Smooth muscle cell (in vitro differentiated cells): Measurements from ENCODE around the gene KDR. TPM values are rescaled to one million over a fixed set of nuclear protein-coding genes. Genes with fewer than 3 reads are reported as not detected.

Experiments
- DNase-seq: peaks from one replicate; lab custom pipeline; 2025; ENCODE audit not compliant: unreplicated experiment; lab: John Stamatoyannopoulos, UW
- H2AFZ ChIP-seq: fragments of 200-600 bp; sonication (generic); 2 replicates; pipeline ENCODE4 v1.6.0; 2016; ENCODE audit warnings: antibody characterized with exemption, low read depth, mild to moderate bottlenecking
- H3F3A ChIP-seq: fragments of 200-600 bp; sonication (generic); 2 replicates; pipeline ENCODE4 v1.6.0; 2017; ENCODE audit warnings: antibody characterized with exemption, low read depth
- H3K27ac ChIP-seq: fragments of 200-600 bp; sonication (generic); 2 replicates; pipeline ENCODE4 v1.5.1; 2016; ENCODE audit warnings: low read depth, mild to moderate bottlenecking
- H3K27me3 ChIP-seq: fragments of 200-600 bp; sonication (generic); 2 replicates; pipeline ENCODE4 v1.6.1; 2016; ENCODE audit warnings: low read depth, mild to moderate bottlenecking
- H3K36me3 ChIP-seq: fragments of 200-600 bp; sonication (generic); 2 replicates; pipeline ENCODE4 v1.5.1; 2016; ENCODE audit warnings: low read depth
- H3K4me1 ChIP-seq: fragments of 200-600 bp; sonication (generic); 2 replicates; pipeline ENCODE4 v1.5.1; 2016; ENCODE audit warnings: low read depth
- H3K4me2 ChIP-seq: fragments of 200-600 bp; sonication (generic); 2 replicates; pipeline ENCODE4 v1.6.0; 2016; ENCODE audit warnings: mild to moderate bottlenecking
- H3K4me3 ChIP-seq: fragments of 200-600 bp; sonication (generic); 2 replicates; pipeline ENCODE4 v1.5.1; 2016; ENCODE audit warnings: mild to moderate bottlenecking
- H3K79me2 ChIP-seq: fragments of 200-600 bp; sonication (generic); 2 replicates; pipeline ENCODE4 v1.6.0; 2016; ENCODE audit warnings: low read depth, mild to moderate bottlenecking
- H3K9ac ChIP-seq: fragments of 200-600 bp; sonication (generic); 2 replicates; pipeline ENCODE4 v1.6.0; 2016; ENCODE audit warnings: low read depth
- H3K9me3 ChIP-seq: fragments of 200-600 bp; sonication (generic); replicated peaks from 2 replicates; pipeline ENCODE4 v1.5.1; 2016; ENCODE audit warnings: low read depth
- H4K20me1 ChIP-seq: fragments of 200-600 bp; sonication (generic); 2 replicates; pipeline ENCODE4 v1.6.0; 2016; ENCODE audit warnings: low read depth
- CTCF ChIP-seq: fragments of 200-600 bp; sonication (generic); IDR thresholded peaks from 2 replicates; pipeline ENCODE4 v1.5.1; 2017; ENCODE audit warnings: borderline replicate concordance, mild to moderate bottlenecking, antibody characterized with exemption; ENCODE audit not compliant: insufficient read depth, poor library complexity, severe bottlenecking
- WGBS: methylation state at CpG from one replicate; pipeline ENCODE4 v1.1.7; 2016; ENCODE audit warnings: low lambda C conversion rate; 5-methylcytosine and 5-hydroxymethylcytosine counted together
- polyA plus RNA-seq: library from polyadenylated mRNA; unstranded; fragments of >200 nt; fragmentation: Nextera tagmentation; extraction: Ambion mirVana; gene quantifications from 2 replicates; pipeline ENCODE4 v1.2.1, GENCODE V29; 2016
- total RNA-seq: library from RNA; depleted of rRNA; stranded (reverse); fragments of >200 nt; gene quantifications from 2 replicates; pipeline ENCODE4 v1.2.3, GENCODE V29; 2014

The KDR gene
- total and polyA plus RNA-seq, 2 experiments from 2014 or later: 27.7 to 56.3 TPM

GRCh38 chr4:55103224-55103623 lies 22.2 kb downstream of the KDR start:
- H3K27me3 ChIP-seq: no peaks in the 10 kb centered on the region
- no peak overlapping the region for H2AFZ ChIP-seq
- no peak overlapping the region for H3K4me2 ChIP-seq
- peaks cover 8% of the 10 kb centered on the region for H3F3A ChIP-seq
- 93% methylated on average over 3 of the region's 3 CpGs for WGBS
- no peaks in the 10 kb centered on the region for H4K20me1 ChIP-seq
- DNase-seq: no peak
- no peak overlapping the region for H3K27ac ChIP-seq
- no peak overlapping the region for H3K4me3 ChIP-seq
- TF ChIP-seq CTCF: no peak
- H3K4me1 ChIP-seq: no peaks in the 10 kb centered on the region
- H3K36me3 ChIP-seq: peaks cover 10% of the 10 kb centered on the region
- no peak overlapping the region for H3K9ac ChIP-seq
- no peaks in the 10 kb centered on the region for H3K9me3 ChIP-seq
- H3K79me2 ChIP-seq: no peaks in the 10 kb centered on the region

GRCh38 chr4:55099816-55100215 lies 25.6 kb downstream of the KDR start:
- Histone ChIP-seq H3K9me3 (no peaks in the 10 kb centered on the region), H3K27me3 (no peaks in the 10 kb centered on the region), H3K9ac (no peak overlapping the region), H3K27ac (no peak overlapping the region), H3K79me2 (no peaks in the 10 kb centered on the region), H3K4me1 (no peaks in the 10 kb centered on the region), H4K20me1 (no peaks in the 10 kb centered on the region), H2AFZ (no peak overlapping the region), H3K4me2 (no peak overlapping the region), H3K36me3 (peaks cover 12% of the 10 kb centered on the region), H3K4me3 (no peak overlapping the region), H3F3A (peaks cover 8% of the 10 kb centered on the region)
- DNase-seq: no peak
- 26% methylated on average over 4 of the region's 4 CpGs for WGBS
- no peak for TF ChIP-seq CTCF

GRCh38 chr4:55098456-55099204 lies 26.8 kb downstream of the KDR start:
- Histone ChIP-seq H3K9me3 (no peaks in the 10 kb centered on the region), H3F3A (peaks cover 8% of the 10 kb centered on the region), H3K27ac (no peak overlapping the region), H3K27me3 (no peaks in the 10 kb centered on the region), H4K20me1 (no peaks in the 10 kb centered on the region), H3K9ac (no peak overlapping the region), H2AFZ (no peak overlapping the region), H3K4me1 (no peaks in the 10 kb centered on the region), H3K4me2 (no peak overlapping the region), H3K79me2 (no peaks in the 10 kb centered on the region), H3K4me3 (no peak overlapping the region), H3K36me3 (peaks cover 12% of the 10 kb centered on the region)
- DNase-seq: no peak
- no peak for TF ChIP-seq CTCF
- 97% methylated on average over 10 of the region's 10 CpGs for WGBS

GRCh38 chr4:55096619-55097018 lies 28.8 kb downstream of the KDR start:
- H3K9ac ChIP-seq: no peak overlapping the region
- TF ChIP-seq CTCF: no peak
- H3K27ac ChIP-seq: no peak overlapping the region
- no peaks in the 10 kb centered on the region for H3K79me2 ChIP-seq
- no peaks in the 10 kb centered on the region for H3K27me3 ChIP-seq
- peaks cover 10% of the 10 kb centered on the region for H3K36me3 ChIP-seq
- H3K4me3 ChIP-seq: no peak overlapping the region
- H3K4me1 ChIP-seq: no peaks in the 10 kb centered on the region
- H2AFZ ChIP-seq: no peak overlapping the region
- peaks cover 10% of the 10 kb centered on the region for H3F3A ChIP-seq
- no peaks in the 10 kb centered on the region for H3K9me3 ChIP-seq
- H3K4me2 ChIP-seq: no peak overlapping the region
- 97% methylated on average over 4 of the region's 4 CpGs for WGBS
- H4K20me1 ChIP-seq: no peaks in the 10 kb centered on the region
- no peak for DNase-seq
